Peyer's patch (tissue), 4 donors: Measurements from ENCODE around the gene PROM1. TPM values are rescaled to one million over a fixed set of nuclear protein-coding genes. Genes with fewer than 3 reads are reported as not detected.
A peak's percentile ranks its signal among the peaks of the same experiment; 100 is the strongest.

Source experiments
- DNase-seq, 3 donors: peaks; one replicate each; pipeline ENCODE4 v3.0.0-alpha.2; 2017 to 2019
- H3K27ac ChIP-seq, 4 donors: fragments of 200-600 bp; sonication (generic); one replicate each; pipeline ENCODE4 v1.5.1; 2016 to 2019
- H3K27me3 ChIP-seq, 2 donors: fragments of 200-600 bp; sonication (generic); one replicate each; pipeline ENCODE4 v1.5.1; 2019
- H3K36me3 ChIP-seq, 3 donors: fragments of 200-600 bp; sonication (generic); one replicate each; pipeline ENCODE4 v1.5.1; 2016 to 2019
- H3K4me1 ChIP-seq, 4 donors: fragments of 200-600 bp; sonication (generic); one replicate each; pipeline ENCODE4 v1.5.1; 2016 to 2019
- H3K4me3 ChIP-seq, 4 donors: fragments of 200-600 bp; sonication (generic); 1 replicate in 3 of 4; 2 replicates in 1 of 4; pipeline ENCODE4 v1.5.1; 2016 to 2019; ENCODE audit warnings: mild to moderate bottlenecking in 1 of 4
- H3K9me3 ChIP-seq, 4 donors: fragments of 200-600 bp; sonication (generic); one replicate each; pipeline ENCODE4 v1.5.1; 2016 to 2019; ENCODE audit warnings: mild to moderate bottlenecking in 1 of 4
- CTCF ChIP-seq, 6 experiments: fragments of 450-650 bp in 4 of 6; fragments of 200-600 bp in 2 of 6; sonication (generic) in 1 of 6; IDR thresholded peaks; one replicate each; pipeline ENCODE4 v1.5.1; 2017 to 2019; ENCODE audit warnings: antibody characterized with exemption in 6 of 6, mild to moderate bottlenecking in 3 of 6, moderate library complexity in 1 of 6
- POLR2A ChIP-seq, 2 donors: fragments of 450-650 bp; IDR thresholded peaks; one replicate each; pipeline ENCODE4 v1.5.1; 2017; ENCODE audit warnings: antibody characterized with exemption in 2 of 2, mild to moderate bottlenecking in 2 of 2, moderate library complexity in 2 of 2
- total RNA-seq, 4 donors: library from RNA; depleted of rRNA; stranded (reverse); fragments of >200 nt; gene quantifications; one replicate each; pipeline ENCODE4 v1.1.0, GENCODE V29; 2016

PROM1 gene
- total RNA-seq, 4 donors from 2014 or later, result 33.8 to 128 (median 58.9) TPM

GRCh38 chr4:15961781-15962510 lies 121.9 kb downstream of the PROM1 start:
- DNase-seq, result no peak
- no peak for TF ChIP-seq POLR2A (IDR thresholded peaks at IDR 0.05)

GRCh38 chr4:15958562-15958961 lies 125.3 kb downstream of the PROM1 start:
- Histone ChIP-seq H3K4me3 (no peak overlapping the region), H3K36me3 (no peaks in the 10 kb centered on the region), H3K27ac (no peak overlapping the region), H3K9me3 (no peaks in the 10 kb centered on the region), H3K4me1 (no peaks in the 10 kb centered on the region), H3K27me3 (no peaks in the 10 kb centered on the region)
- DNase-seq, result no peak
- no peak for TF ChIP-seq CTCF (IDR thresholded peaks at IDR 0.05)
- TF ChIP-seq POLR2A (IDR thresholded peaks at IDR 0.05), result no peak

More at GRCh38 chr4:15961781-15962510, 121.9 kb downstream of the PROM1 start:
- no peaks in the 10 kb centered on the region for H3K9me3 ChIP-seq
- H3K4me1 ChIP-seq, result no peaks in the 10 kb centered on the region
- H3K4me3 ChIP-seq, result no peak overlapping the region
- no peak overlapping the region for H3K27ac ChIP-seq
- no peaks in the 10 kb centered on the region for H3K27me3 ChIP-seq
- no peaks in the 10 kb centered on the region for H3K36me3 ChIP-seq

- peak; percentile 79 to 99 (median 92) for TF ChIP-seq CTCF (IDR thresholded peaks at IDR 0.05)
- no peak for TF ChIP-seq POLR2A (IDR thresholded peaks at IDR 0.05)
- DNase-seq, result peak; percentile 85 to 95 (median 88)
- no peaks in the 10 kb centered on the region for H3K9me3 ChIP-seq
Measured at GRCh38 chr4:15956179-15956850, 127.5 kb downstream of the PROM1 start.

GRCh38 chr4:15955670-15956069 lies 128.2 kb downstream of the PROM1 start:
- Histone ChIP-seq H3K4me1 (no peaks in the 10 kb centered on the region), H3K36me3 (no peaks in the 10 kb centered on the region), H3K27me3 (no peaks in the 10 kb centered on the region), H3K27ac (no peak overlapping the region), H3K4me3 (no peak overlapping the region), H3K9me3 (no peaks in the 10 kb centered on the region)
- no peak for DNase-seq
- no peak for TF ChIP-seq CTCF (IDR thresholded peaks at IDR 0.05)
- TF ChIP-seq POLR2A (IDR thresholded peaks at IDR 0.05), result no peak

More at GRCh38 chr4:15956179-15956850, 127.5 kb downstream of the PROM1 start:
- no peaks in the 10 kb centered on the region for H3K4me1 ChIP-seq
- no peaks in the 10 kb centered on the region for H3K36me3 ChIP-seq
- H3K27me3 ChIP-seq, result no peaks in the 10 kb centered on the region
- no peak overlapping the region for H3K27ac ChIP-seq
- H3K4me3 ChIP-seq, result no peak overlapping the region

- no peak for TF ChIP-seq POLR2A (IDR thresholded peaks at IDR 0.05)
- no peak for TF ChIP-seq CTCF (IDR thresholded peaks at IDR 0.05)
Measured at GRCh38 chr4:15953625-15954024, 130.2 kb downstream of the PROM1 start.

GRCh38 chr4:15951781-15952180 lies 132.0 kb downstream of the PROM1 start:
- no peak for DNase-seq
- Histone ChIP-seq H3K36me3 (no peaks in the 10 kb centered on the region), H3K27me3 (no peaks in the 10 kb centered on the region), H3K4me1 (no peaks in the 10 kb centered on the region), H3K27ac (no peak overlapping the region), H3K4me3 (no peak overlapping the region), H3K9me3 (no peaks in the 10 kb centered on the region)
- no peak for TF ChIP-seq POLR2A (IDR thresholded peaks at IDR 0.05)
- TF ChIP-seq CTCF (IDR thresholded peaks at IDR 0.05), result no peak

More at GRCh38 chr4:15953625-15954024, 130.2 kb downstream of the PROM1 start:
- Histone ChIP-seq H3K27me3 (no peaks in the 10 kb centered on the region), H3K9me3 (no peaks in the 10 kb centered on the region), H3K4me1 (no peaks in the 10 kb centered on the region), H3K36me3 (no peaks in the 10 kb centered on the region), H3K27ac (no peak overlapping the region), H3K4me3 (no peak overlapping the region)
- DNase-seq, result peak in 1 of 3 donors; percentile 32
